GM21528 (cell line): ENCODE data around the gene NR6A1.

Experiments
- ATAC-seq: cut with Tn5 transposase; IDR thresholded peaks from one replicate; pipeline ENCODE4 v1.9.1; 2021; ENCODE audit warnings: mild to moderate bottlenecking, moderate library complexity; ENCODE audit not compliant: unreplicated experiment, low FRiP score

The NR6A1 gene

GRCh38 chr9:124698265-124698664 lies 72.8 kb downstream of the NR6A1 start:
- no peak for ATAC-seq

- ATAC-seq: no peak
These were observed 73.5 kb downstream of the NR6A1 start for GRCh38 chr9:124697326-124698200.

GRCh38 chr9:124696101-124696500 lies 75.0 kb downstream of the NR6A1 start:
- no peak for ATAC-seq

GRCh38 chr9:124695280-124695890 lies 75.7 kb downstream of the NR6A1 start:
- ATAC-seq: no peak

GRCh38 chr9:124694414-124695279 lies 76.5 kb downstream of the NR6A1 start:
- no peak for ATAC-seq

- ATAC-seq: no peak
These were observed 77.7 kb downstream of the NR6A1 start for GRCh38 chr9:124693403-124693802.

- no peak for ATAC-seq
These were observed 82.7 kb downstream of the NR6A1 start for GRCh38 chr9:124688238-124688904.

- ATAC-seq: no peak
These were observed 84.2 kb downstream of the NR6A1 start for GRCh38 chr9:124686918-124687317.

GRCh38 chr9:124685217-124685616 lies 85.9 kb downstream of the NR6A1 start:
- no peak for ATAC-seq

GRCh38 chr9:124684169-124684568 lies 86.9 kb downstream of the NR6A1 start:
- ATAC-seq: no peak

GRCh38 chr9:124683043-124683442 lies 88.1 kb downstream of the NR6A1 start:
- no peak for ATAC-seq

GRCh38 chr9:124680714-124681390 lies 90.3 kb downstream of the NR6A1 start:
- no peak for ATAC-seq

- no peak for ATAC-seq
These were observed 91.1 kb downstream of the NR6A1 start for GRCh38 chr9:124680049-124680448.

- no peak for ATAC-seq
These were observed 95.0 kb downstream of the NR6A1 start for GRCh38 chr9:124676159-124676551.

- ATAC-seq: no peak
These were observed 95.6 kb downstream of the NR6A1 start for GRCh38 chr9:124675261-124676158.

GRCh38 chr9:124674651-124675050 lies 96.5 kb downstream of the NR6A1 start:
- ATAC-seq: no peak

- ATAC-seq: no peak
These were observed 98.0 kb downstream of the NR6A1 start for GRCh38 chr9:124673063-124673462.

- ATAC-seq: no peak
These were observed 99.2 kb downstream of the NR6A1 start for GRCh38 chr9:124671861-124672260.

- ATAC-seq: no peak
These were observed 104.5 kb downstream of the NR6A1 start for GRCh38 chr9:124666642-124667041.
